Activated CD8-positive, alpha-beta memory T cell treated with anti-CD3 and anti-CD28 coated beads, Interleukin-2, amount 50 U/mL, for 4 hours (primary cell): Measurements from ENCODE around the gene ZNF823.
A peak's percentile ranks its signal among the peaks of the same experiment; 100 is the strongest.

Experiments used
- DNase-seq: peaks from one replicate; pipeline ENCODE4 v3.0.0-alpha.2; 2020

ZNF823 gene

GRCh38 chr19:11736696-11737095 is 2.0 kb downstream of the ZNF823 start:
- DNase-seq = no peak

- no peak for DNase-seq
These were observed 3.4 kb downstream of the ZNF823 start for GRCh38 chr19:11735375-11735774.

GRCh38 chr19:11729586-11729985 is 9.2 kb downstream of the ZNF823 start:
- DNase-seq = no peak

- DNase-seq = no peak
These were observed 16.3 kb downstream of the ZNF823 start for GRCh38 chr19:11722414-11722813.

- no peak for DNase-seq
These were observed 17.1 kb downstream of the ZNF823 start for GRCh38 chr19:11721681-11722080.

- no peak for DNase-seq
These were observed 28.4 kb downstream of the ZNF823 start for GRCh38 chr19:11710313-11710712.

GRCh38 chr19:11708457-11708856 is 30.3 kb downstream of the ZNF823 start:
- DNase-seq = no peak

- DNase-seq = no peak
These were observed 33.3 kb downstream of the ZNF823 start for GRCh38 chr19:11705474-11705873.

GRCh38 chr19:11704626-11705025 is 34.1 kb downstream of the ZNF823 start:
- DNase-seq = no peak

GRCh38 chr19:11699931-11700794 is 38.6 kb downstream of the ZNF823 start:
- DNase-seq = no peak

GRCh38 chr19:11698231-11698630 is 40.5 kb downstream of the ZNF823 start:
- DNase-seq = no peak

- no peak for DNase-seq
These were observed 41.4 kb downstream of the ZNF823 start for GRCh38 chr19:11697284-11697855.

GRCh38 chr19:11694533-11695439 is 44.0 kb downstream of the ZNF823 start:
- DNase-seq = peak; percentile 75

- DNase-seq = no peak
These were observed 44.9 kb downstream of the ZNF823 start for GRCh38 chr19:11693505-11694499.

- DNase-seq = no peak
These were observed 46.5 kb downstream of the ZNF823 start for GRCh38 chr19:11692127-11692790.

GRCh38 chr19:11685676-11686650 is 52.8 kb downstream of the ZNF823 start:
- DNase-seq = no peak

- no peak for DNase-seq
These were observed 53.6 kb downstream of the ZNF823 start for GRCh38 chr19:11684987-11685675.

GRCh38 chr19:11680689-11681302 is 58.0 kb downstream of the ZNF823 start:
- no peak for DNase-seq

- DNase-seq = no peak
These were observed 60.2 kb downstream of the ZNF823 start for GRCh38 chr19:11678504-11678903.
